HepG2 (cell line): ENCODE data around the gene GOLGA6D. TPM values are rescaled to one million over a fixed set of nuclear protein-coding genes. Genes with fewer than 3 reads are reported as not detected.
"Not testable (repeated sequence)": the region's sequence is repeated elsewhere in the genome, so short reads cannot be mapped to it uniquely, and the experiment has no call there.

Experiments used
- ATAC-seq: fragments of 200-7000 bp; cut with Tn5 transposase; 3 replicates; pipeline ENCODE4 v1.9.1; 2020; ENCODE audit warnings: mild to moderate bottlenecking, moderate library complexity
- BruUV-seq: library from RNA; stranded (reverse); fragments of 400-500 nt; replicated peaks from 2 replicates; lab custom pipeline; 2021; lab: Mats Ljungman, UMichigan
- CTCF ChIA-PET: fragments of 300-600 bp; formaldehyde crosslinking; extraction: SDS; loops from one replicate; lab custom pipeline; 2021; ENCODE audit warnings: low total read pairs, inconsistent platforms, low intra/inter-chr PET ratio; lab: Yijun Ruan, JAX
- POLR2A ChIA-PET: fragments of 350-600 bp; sonication (Branson Sonifier 250); formaldehyde crosslinking; loops from one replicate; lab custom pipeline; 2020; ENCODE audit warnings: antibody characterized with exemption, inconsistent platforms; lab: Yijun Ruan, JAX
- DNase-seq: peaks from one replicate; pipeline ENCODE4 v3.0.0-alpha.2; 2015; ENCODE audit warnings: low spot score
- FAIRE-seq: peaks from 3 replicates; lab custom pipeline; 2011; peaks lifted over from hg19 to GRCh38; lab: Jason Lieb, UNC
- H2AFZ ChIP-seq: one replicate; pipeline ENCODE4 v1.6.1; 2011; ENCODE audit warnings: low read length, inconsistent platforms
- H3K27ac ChIP-seq: fragments of 300-600 bp; 3 replicates; pipeline ENCODE4 v1.8.0; 2011; ENCODE audit warnings: mixed run types, mild to moderate bottlenecking, mixed read lengths, low read length, inconsistent platforms; ENCODE audit not compliant: insufficient read depth; ENCODE audit errors: extremely low read length
- H3K27me3 ChIP-seq, 2 experiments: fragments of 200-600 bp in 1 of 2; 2 replicates in 1 of 2; 3 replicates in 1 of 2; pipeline versions ENCODE4 v1.6.0 to v1.8.0; 2011; ENCODE audit warnings: low read length in 2 of 2, mild to moderate bottlenecking in 2 of 2, moderate library complexity in 2 of 2, inconsistent platforms in 1 of 2; ENCODE audit not compliant: insufficient read depth in 2 of 2, control insufficient read depth in 1 of 2
- H3K36me3 ChIP-seq, 2 experiments: fragments of 200-600 bp in 1 of 2; replicated peaks in 1 of 2; 2 replicates in 1 of 2; 3 replicates in 1 of 2; pipeline versions ENCODE4 v1.5.1 to v1.8.0; 2011; ENCODE audit warnings: low read length in 2 of 2, inconsistent platforms in 1 of 2; ENCODE audit not compliant: insufficient read depth in 2 of 2, control insufficient read depth in 1 of 2
- H3K4me1 ChIP-seq: 2 replicates; pipeline ENCODE4 v1.5.1; 2012; ENCODE audit warnings: low read length, inconsistent platforms; ENCODE audit not compliant: insufficient read depth
- H3K4me2 ChIP-seq: 2 replicates; pipeline ENCODE4 v1.6.0; 2011; ENCODE audit warnings: low read depth, low read length, inconsistent platforms
- H3K4me3 ChIP-seq, 3 experiments: fragments of 200-600 bp in 1 of 3; sonication (generic), shearing (Covaris generic) in 1 of 3; replicated peaks in 1 of 3; 2 replicates each; pipeline ENCODE4 v1.5.1; 2011 to 2016; ENCODE audit warnings: low read length in 3 of 3, inconsistent platforms in 2 of 3, low read depth in 2 of 3, mild to moderate bottlenecking in 2 of 3, control low read depth in 1 of 3, mixed read lengths in 1 of 3; ENCODE audit not compliant: insufficient read depth in 1 of 3
- H3K79me2 ChIP-seq: one replicate; pipeline ENCODE4 v1.6.1; 2011; ENCODE audit warnings: low read length, inconsistent platforms; ENCODE audit not compliant: insufficient read depth
- H3K9ac ChIP-seq: 2 replicates; pipeline ENCODE4 v1.6.0; 2011; ENCODE audit warnings: mild to moderate bottlenecking, low read depth, low read length, inconsistent platforms; ENCODE audit not compliant: insufficient read depth
- H3K9me3 ChIP-seq: 2 replicates; pipeline ENCODE4 v1.5.1; 2012; ENCODE audit warnings: mild to moderate bottlenecking, low read length
- H4K20me1 ChIP-seq: 2 replicates; pipeline ENCODE4 v1.6.0; 2011; ENCODE audit warnings: inconsistent platforms, mild to moderate bottlenecking, low read length, moderate library complexity; ENCODE audit not compliant: insufficient read depth
- FOXP4 ChIP-seq: sonication (generic); formaldehyde crosslinking; IDR thresholded peaks from 2 replicates; pipeline ENCODE4 v1.4.0; 2020; ENCODE audit warnings: missing genetic modification reagents
- GMEB2 ChIP-seq: IDR thresholded peaks from 2 replicates; pipeline ENCODE4 v1.6.1; 2016; ENCODE audit warnings: missing biosample characterization, missing genetic modification reagents, low read depth
- GZF1 ChIP-seq: sonication (generic); formaldehyde crosslinking; IDR thresholded peaks from 2 replicates; pipeline ENCODE4 v1.5.1; 2020; ENCODE audit warnings: mild to moderate bottlenecking, missing genetic modification reagents
- HBP1 ChIP-seq: IDR thresholded peaks from 2 replicates; pipeline ENCODE4 v1.6.1; 2016; ENCODE audit warnings: low read depth, control low read depth
- IKZF4 ChIP-seq: sonication (generic); formaldehyde crosslinking; IDR thresholded peaks from 2 replicates; pipeline ENCODE4 v1.5.1; 2020; ENCODE audit warnings: borderline replicate concordance, mild to moderate bottlenecking, low read depth, missing genetic modification reagents; ENCODE audit errors: not compliant biosample characterization
- KAT2B ChIP-seq: fragments of 150-350 bp; IDR thresholded peaks from 2 replicates; pipeline ENCODE4 v1.6.1; 2014; ENCODE audit warnings: low read depth, low read length, borderline replicate concordance
- LCORL ChIP-seq, 2 experiments: fragments of 450-650 bp in 1 of 2; sonication (generic) in 1 of 2; formaldehyde crosslinking in 1 of 2; IDR thresholded peaks; 2 replicates each; pipeline versions ENCODE4 v1.5.0 to v1.6.1; 2017 to 2020; ENCODE audit warnings: antibody characterized with exemption in 1 of 2, missing genetic modification reagents in 1 of 2
- MIER3 ChIP-seq: IDR thresholded peaks from 2 replicates; pipeline ENCODE4 v1.6.1; 2016; ENCODE audit warnings: missing compliant biosample characterization, borderline replicate concordance
- PHF8 ChIP-seq: sonication (generic); formaldehyde crosslinking; IDR thresholded peaks from 2 replicates; pipeline ENCODE4 v1.5.0; 2020; ENCODE audit warnings: missing genetic modification reagents
- ZBTB37 ChIP-seq: sonication (generic); formaldehyde crosslinking; IDR thresholded peaks from 2 replicates; pipeline ENCODE4 v1.4.0; 2020; ENCODE audit warnings: mild to moderate bottlenecking, missing genetic modification reagents
- ZFP62 ChIP-seq: sonication (generic); formaldehyde crosslinking; IDR thresholded peaks from 2 replicates; pipeline ENCODE4 v1.4.0; 2020; ENCODE audit warnings: missing genetic modification reagents
- ZNF143 ChIP-seq: sonication (generic); formaldehyde crosslinking; IDR thresholded peaks from 2 replicates; pipeline ENCODE4 v1.4.0; 2020; ENCODE audit warnings: missing genetic modification reagents
- WGBS: methylation state at CpG from one replicate; pipeline ENCODE4 v1.1.6; 2017; ENCODE audit warnings: low lambda C conversion rate; 5-methylcytosine and 5-hydroxymethylcytosine counted together
- in situ Hi-C: cut with HindIII; loops from 2 replicates; pipeline ENCODE4 v1.10.0; 2017; ENCODE audit warnings: low pct_unique_long_range_greater_than_20kb; ENCODE audit not compliant: extremely low pct_ligation_motif_present
- intact Hi-C: fragments of 100-400 bp; cut with micrococcal nuclease; formaldehyde crosslinking; loops from one replicate; pipeline ENCODE4 v1.10.0; 2022; ENCODE audit not compliant: unreplicated experiment
- polyA plus RNA-seq, 8 experiments: library from polyadenylated mRNA; depleted of rRNA in 3 of 8; stranded (reverse) in 7 of 8; unstranded in 1 of 8; fragments of >200 nt; fragmentation: Illumina TruSeq in 4 of 8; extraction: Trizol in 4 of 8; gene quantifications; 2 replicates each; pipeline versions ENCODE4 v1.2.1 to v1.2.3, GENCODE V29; 2011 to 2016; ENCODE audit warnings: low read depth in 4 of 8, missing spikeins in 1 of 8, mixed read lengths in 1 of 8; ENCODE audit not compliant: insufficient read depth in 1 of 8
- total RNA-seq, 5 experiments: library from RNA; depleted of rRNA; stranded (reverse); fragments of >200 nt; fragmentation: Illumina TruSeq; extraction: Trizol; gene quantifications; 2 replicates each; pipeline ENCODE4 v1.2.3, GENCODE V29; 2016; ENCODE audit warnings: low read depth in 1 of 5

Gene GOLGA6D
- total and polyA plus RNA-seq, 2 of the 13 experiments (the other 11 are each of a cell fraction or from before 2014, with no cell fraction given): 0.04 TPM; not detected in 1

GRCh38 chr15:75302753-75303152, 20.1 kb downstream of the GOLGA6D start:
- CTCF ChIA-PET, BruUV-seq, ATAC-seq, FAIRE-seq, H3K4me3 ChIP-seq, DNase-seq, H3K4me2 ChIP-seq, H3K79me2 ChIP-seq, H3K9me3 ChIP-seq, POLR2A ChIA-PET, H3K27ac ChIP-seq, H2AFZ ChIP-seq, H3K36me3 ChIP-seq, H3K9ac ChIP-seq, H3K4me1 ChIP-seq, H4K20me1 ChIP-seq, in situ Hi-C loops: not testable (repeated sequence)
- intact Hi-C loops: loop anchor here (10.0 kb wide), 1 partner anchor 268 kb away; no protein-coding TSS in a partner anchor
- peaks cover 0 to 15% of the 10 kb centered on the region in 2 experiments; a peak in 3 of 5 replicates for H3K27me3 ChIP-seq
- WGBS: 46% methylated on average over 4 of the region's 4 CpGs

GRCh38 chr15:75306188-75306587, 23.6 kb downstream of the GOLGA6D start:
- no peaks in the 10 kb centered on the region for H3K79me2 ChIP-seq
- H3K4me2 ChIP-seq: no peak overlapping the region
- no peak overlapping the region for H3K9ac ChIP-seq
- H3K27me3 ChIP-seq: peaks cover 0 to 24% of the 10 kb centered on the region in 2 experiments; a peak in 3 of 5 replicates
- H4K20me1 ChIP-seq: no peaks in the 10 kb centered on the region
- no peak overlapping the region for H3K4me3 ChIP-seq
- H3K27ac ChIP-seq: no peak overlapping the region
- H3K4me1 ChIP-seq: peaks cover 25% of the 10 kb centered on the region
- in situ Hi-C loops: no loop called here
- FAIRE-seq (no peak), ATAC-seq (no peak), DNase-seq (no peak)
- no TSS peak for BruUV-seq
- POLR2A ChIA-PET: no interaction called here
- H3K9me3 ChIP-seq: no peaks in the 10 kb centered on the region
- no peak overlapping the region for H2AFZ ChIP-seq
- intact Hi-C loops: loop anchor here (10.0 kb wide), 1 partner anchor 271 kb away; no protein-coding TSS in a partner anchor
- WGBS: 0% methylated on average over 3 of the region's 3 CpGs
- no peaks in the 10 kb centered on the region for H3K36me3 ChIP-seq
- CTCF ChIA-PET: no interaction called here
- TF ChIP-seq ZNF143 (CRISPR knock-in tag): no peak
- TF ChIP-seq MIER3 (CRISPR knock-in tag): no peak
- TF ChIP-seq GZF1 (CRISPR knock-in tag): no peak
- no peak for TF ChIP-seq ZFP62
- TF ChIP-seq ZBTB37 (CRISPR knock-in tag): no peak
- no peak for TF ChIP-seq PHF8 (CRISPR knock-in tag)
- no peak for TF ChIP-seq IKZF4 (CRISPR knock-in tag)
- TF ChIP-seq GMEB2 (CRISPR knock-in tag): no peak
- TF ChIP-seq LCORL (IDR thresholded peaks at IDR 0.05): no peak
- TF ChIP-seq LCORL (CRISPR knock-in tag; IDR thresholded peaks at IDR 0.05): no peak
- TF ChIP-seq FOXP4: no peak
- no peak for TF ChIP-seq KAT2B
- TF ChIP-seq HBP1 (CRISPR knock-in tag): no peak
